ENCODE results near the gene TNFAIP8L1.

Gene TNFAIP8L1

GRCh38 chr19:4613254-4613751 is 26.0 kb upstream of the TNFAIP8L1 start:
- no peak for DNase-seq

DNA sequence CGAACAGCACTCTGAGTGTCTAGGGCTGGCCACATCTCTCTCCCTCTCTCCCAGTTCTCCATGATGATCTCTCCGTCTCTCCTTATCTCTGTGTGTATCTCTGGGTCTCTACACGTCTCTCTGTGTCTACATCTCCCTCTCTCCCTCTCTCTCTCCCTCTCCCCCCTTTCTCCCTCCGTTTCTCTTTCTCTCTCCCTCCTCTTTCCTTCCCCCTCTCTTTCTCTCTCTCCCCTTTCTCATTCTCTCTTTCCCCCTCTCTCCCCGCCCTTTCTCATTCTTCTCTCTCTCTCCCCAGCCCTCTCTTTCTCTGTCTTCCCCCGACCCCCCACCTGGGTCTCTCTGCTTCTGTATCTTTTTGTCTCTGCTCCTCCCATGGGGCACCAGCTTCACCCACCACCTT is 21.3 kb upstream of the TNFAIP8L1 start:
- DNase-seq: no peak

GRCh38 chr19:4619668-4620294 is 19.5 kb upstream of the TNFAIP8L1 start:
- DNase-seq: no peak

- DNase-seq: no peak
Measured at GRCh38 chr19:4620675-4621074, 18.6 kb upstream of the TNFAIP8L1 start.

DNA sequence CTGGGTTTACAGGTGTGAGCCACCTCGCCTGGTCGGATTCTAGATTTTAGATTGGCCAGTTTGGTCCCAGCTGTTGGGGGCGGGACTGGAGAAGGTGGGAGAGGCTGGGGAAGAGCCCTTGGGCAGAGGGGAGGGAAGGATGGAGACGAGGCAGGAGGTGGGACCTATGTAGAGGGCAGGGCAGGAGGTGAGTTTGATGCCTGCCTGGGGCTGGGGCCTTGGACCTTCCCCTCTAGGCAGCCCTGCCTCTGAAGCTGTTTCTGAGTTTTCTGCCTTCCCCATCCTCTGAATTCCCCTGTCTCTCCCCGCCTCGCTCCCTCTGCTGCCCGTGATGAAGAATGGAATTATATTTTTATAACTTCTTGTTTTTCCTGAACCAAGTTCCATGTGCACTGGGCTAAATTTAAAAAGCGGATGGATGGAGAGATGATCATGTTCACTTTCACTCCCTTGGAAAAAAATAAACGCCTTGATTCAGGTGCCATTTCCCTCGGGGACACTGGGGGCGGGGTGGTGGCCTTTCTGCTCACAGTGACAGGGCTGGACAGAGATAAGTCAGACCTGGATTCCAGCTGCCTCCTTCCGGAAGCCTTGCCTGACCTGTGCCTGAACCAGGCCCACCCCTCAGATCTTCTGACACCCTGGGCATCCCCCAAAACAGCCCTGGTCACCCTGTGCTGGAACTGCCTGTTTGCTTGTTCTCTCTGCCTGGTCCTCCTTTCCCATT is 16.5 kb upstream of the TNFAIP8L1 start:
- no peak for DNase-seq

- DNase-seq: no peak
Measured at GRCh38 chr19:4624301-4624700, 15.0 kb upstream of the TNFAIP8L1 start.

GRCh38 chr19:4624733-4625362 is 14.5 kb upstream of the TNFAIP8L1 start:
- DNase-seq: peak; percentile 26

- peak; percentile 84 for DNase-seq
Measured at GRCh38 chr19:4633140-4633967, 6.0 kb upstream of the TNFAIP8L1 start.

- peak; percentile 12 for DNase-seq
Measured at GRCh38 chr19:4635754-4636116, 3.6 kb upstream of the TNFAIP8L1 start.

GRCh38 chr19:4636151-4636717 is 3.1 kb upstream of the TNFAIP8L1 start:
- DNase-seq: peak; percentile 10

- no peak for DNase-seq
Measured at GRCh38 chr19:4636761-4637160, 2.6 kb upstream of the TNFAIP8L1 start.

GRCh38 chr19:4638317-4638716 is 999 bp upstream of the TNFAIP8L1 start:
- no peak for DNase-seq

DNA sequence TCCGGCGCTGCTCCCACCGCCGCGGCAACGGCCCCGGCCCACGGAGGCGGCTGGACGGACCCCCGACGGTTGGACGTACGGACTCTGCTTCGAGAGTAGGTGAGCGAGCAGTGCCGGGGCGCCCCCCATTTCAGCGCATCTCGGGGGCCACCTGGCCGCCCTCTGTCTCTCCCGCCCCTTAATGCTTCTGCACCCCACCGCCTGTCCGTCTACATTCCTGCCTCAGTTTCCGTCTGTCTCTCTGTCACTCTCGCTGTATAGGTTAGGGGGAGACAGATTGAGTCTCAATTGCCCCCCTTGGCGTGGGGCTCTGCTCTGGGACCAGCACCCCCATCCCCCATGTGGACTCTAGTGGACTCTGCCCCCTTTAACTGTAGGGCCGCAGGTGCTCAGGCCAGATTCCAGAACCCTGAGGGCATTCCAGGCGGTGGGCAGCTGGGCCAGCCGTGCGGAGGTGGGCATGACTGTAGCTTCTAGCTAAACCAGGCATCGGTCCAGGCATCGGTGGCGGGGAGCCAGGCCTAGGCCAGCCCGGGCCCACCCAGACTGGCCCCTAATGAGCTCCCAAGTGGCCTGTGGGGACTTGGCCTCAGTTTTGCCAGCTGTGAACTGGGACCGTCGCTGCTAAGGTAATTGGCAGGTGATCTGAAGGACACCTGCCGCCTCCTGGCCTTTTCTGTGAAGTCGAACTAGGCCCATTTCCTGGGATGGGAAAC is 373 bp downstream of the TNFAIP8L1 start:
- DNase-seq: no peak

- DNase-seq: no peak
Measured at GRCh38 chr19:4640247-4641000, 1.1 kb downstream of the TNFAIP8L1 start.

DNA sequence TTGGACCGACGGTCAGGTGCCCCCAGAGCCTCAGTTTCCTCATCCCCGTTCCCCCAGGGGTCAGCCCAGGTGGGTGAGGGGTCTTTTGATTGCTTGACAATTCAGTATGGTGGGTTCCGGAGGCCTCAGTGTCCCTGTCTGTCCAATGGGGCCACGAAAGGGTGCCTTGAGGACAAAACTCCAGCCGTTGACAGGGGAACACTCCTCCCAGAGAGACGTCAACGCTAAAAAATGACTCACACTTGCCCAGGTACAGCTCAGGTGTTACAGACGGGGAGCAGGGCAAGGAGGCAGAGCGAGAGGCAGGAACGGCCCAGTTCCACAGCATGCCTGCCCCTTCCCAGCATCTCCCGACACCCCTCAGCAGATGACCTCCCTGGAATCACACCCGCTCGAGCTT is 1.8 kb downstream of the TNFAIP8L1 start:
- DNase-seq: no peak

GRCh38 chr19:4642625-4643024 is 3.3 kb downstream of the TNFAIP8L1 start:
- DNase-seq: no peak

DNA sequence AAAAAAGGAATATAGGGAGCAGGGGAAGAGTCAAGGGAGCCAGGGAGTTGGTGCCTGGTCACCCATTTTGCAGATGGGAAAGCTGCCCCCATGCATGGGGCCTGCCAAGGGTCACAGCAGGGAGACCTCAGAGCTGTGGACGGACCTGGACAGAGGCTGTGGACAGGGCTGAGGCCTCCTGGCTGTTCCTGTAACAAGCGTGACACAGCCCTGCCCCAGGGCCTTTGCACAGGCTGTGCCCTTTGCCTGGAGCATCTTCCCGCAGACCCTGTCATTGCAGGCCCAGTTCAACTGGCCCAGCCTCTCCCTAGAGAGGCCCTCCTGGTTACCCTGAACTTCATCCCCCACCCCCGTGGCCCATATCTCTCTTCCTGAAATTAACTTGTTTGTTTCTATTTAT is 6.4 kb downstream of the TNFAIP8L1 start:
- no peak for DNase-seq

DNA sequence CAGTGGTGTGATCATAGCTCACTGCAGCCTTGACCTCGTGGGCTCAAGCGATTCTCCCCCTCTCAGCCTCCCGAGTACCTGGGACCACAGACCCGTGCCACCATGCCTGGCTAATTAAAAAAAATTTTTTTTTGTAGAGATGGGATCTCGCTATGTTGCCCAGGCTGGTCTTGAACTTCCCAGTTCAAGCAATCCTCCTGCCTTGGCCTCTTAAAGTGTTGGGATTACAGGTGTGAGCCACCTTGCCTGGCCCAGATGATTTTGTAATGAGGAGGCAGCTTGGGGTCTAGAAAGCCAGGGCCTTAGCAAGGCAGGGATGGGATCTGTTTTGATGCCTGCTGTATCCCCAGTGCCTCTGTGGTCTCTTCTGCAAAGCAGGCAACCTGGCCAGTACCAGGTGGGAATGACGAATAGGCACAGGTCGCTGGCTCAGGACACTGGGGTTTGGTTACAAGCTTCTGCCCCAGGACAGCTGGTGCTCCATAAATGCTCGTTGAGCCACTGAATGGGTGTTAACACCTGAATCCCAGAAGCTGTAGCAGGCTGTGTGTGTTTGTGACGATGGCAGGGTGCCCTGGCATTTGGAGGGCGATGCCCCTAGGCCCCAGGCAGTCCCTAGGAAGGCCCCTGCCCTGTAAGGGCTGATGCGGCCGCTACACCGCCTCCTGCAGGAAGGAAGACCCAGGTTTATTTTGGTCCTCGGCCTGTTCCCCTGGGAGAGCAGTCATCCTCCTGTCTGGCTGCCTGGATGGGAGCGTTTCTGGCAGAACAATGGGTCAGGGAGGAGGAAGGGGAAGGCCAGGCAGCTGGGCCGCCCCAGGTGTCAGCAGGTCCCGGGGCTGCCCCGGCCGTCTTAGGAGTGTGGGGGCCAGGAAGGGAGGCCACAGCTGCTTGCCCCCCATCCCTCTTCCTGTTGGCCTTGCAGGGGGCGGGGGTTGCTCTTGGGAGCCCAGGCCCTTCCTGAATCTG is 8.6 kb downstream of the TNFAIP8L1 start:
- DNase-seq: no peak

DNA sequence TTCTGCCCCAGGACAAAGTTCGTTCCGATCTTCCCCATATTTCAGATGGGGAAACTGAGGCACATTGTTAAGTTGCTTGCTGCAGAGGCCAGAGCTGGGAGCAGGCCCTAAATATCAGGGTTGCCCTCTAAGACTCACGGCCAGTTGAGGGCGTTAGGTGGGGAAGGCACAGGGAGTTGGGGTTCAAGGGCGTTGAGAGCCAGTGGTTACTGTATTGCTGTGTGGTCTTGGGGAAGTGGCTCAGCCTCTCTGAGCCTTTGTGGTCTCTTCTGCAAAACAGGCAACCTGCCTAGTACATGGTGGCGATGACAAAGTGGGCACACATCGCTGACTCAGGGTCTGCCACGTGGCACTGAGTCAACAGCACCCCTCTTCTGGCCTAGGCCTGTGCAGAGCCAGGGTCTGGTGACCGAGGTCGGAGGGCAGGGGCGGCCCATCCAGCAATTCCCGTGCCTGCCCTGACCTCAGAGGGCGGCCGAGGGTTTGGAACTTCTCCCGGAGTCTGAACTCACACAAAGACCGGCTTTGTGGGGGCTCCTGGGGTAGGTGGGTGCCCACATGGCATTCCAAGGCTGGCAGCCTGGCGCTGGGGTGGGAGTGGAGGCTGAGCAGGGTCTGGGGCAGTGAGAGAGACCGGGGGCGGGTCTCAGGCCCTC is 10.2 kb downstream of the TNFAIP8L1 start:
- no peak for DNase-seq

DNA sequence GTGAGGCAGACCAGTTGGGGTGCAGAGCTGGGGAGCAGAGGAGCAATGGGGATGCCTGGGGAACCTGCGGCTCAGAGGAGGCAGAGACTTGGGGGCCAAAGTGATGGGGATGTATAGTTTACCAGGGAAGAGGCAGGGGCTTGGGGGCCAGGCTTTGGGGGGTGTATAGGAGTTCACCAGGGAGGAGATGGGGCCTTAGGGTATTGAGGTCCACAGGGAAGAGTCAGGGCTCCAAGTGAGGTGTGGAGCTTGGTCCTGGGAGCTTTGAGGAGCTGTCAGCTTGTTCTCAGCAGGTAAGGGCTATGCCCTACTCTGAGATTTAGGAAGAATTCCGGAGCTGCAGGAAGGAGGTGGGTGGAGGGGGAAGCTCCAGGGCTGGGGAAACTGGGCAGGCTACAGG is 10.8 kb downstream of the TNFAIP8L1 start:
- DNase-seq: no peak
